Superior temporal gyrus (tissue), 1 donor: ENCODE data around the gene UBC.
"Not testable (repeated sequence)": the region's sequence is repeated elsewhere in the genome, so short reads cannot be mapped to it uniquely, and the experiment has no call there.

Experiments
- DNase-seq: peaks from one replicate; pipeline ENCODE4 v3.0.0-alpha.2; 2016; ENCODE audit errors: extremely low spot score

UBC gene

GRCh38 chr12:124915239-124916236 is 1.1 kb upstream of the UBC start:
- DNase-seq: peak; percentile 85

- peak; percentile 80 for DNase-seq
These were observed 717 bp downstream of the UBC start for GRCh38 chr12:124913474-124914391.

- DNase-seq: not testable (repeated sequence)
These were observed 1.7 kb downstream of the UBC start for GRCh38 chr12:124912529-124913287.

- not testable (repeated sequence) for DNase-seq
These were observed 2.9 kb downstream of the UBC start for GRCh38 chr12:124911521-124911920.

- no peak for DNase-seq
These were observed 3.6 kb downstream of the UBC start for GRCh38 chr12:124910561-124911478.

- no peak for DNase-seq
These were observed 4.5 kb downstream of the UBC start for GRCh38 chr12:124909831-124910560.

- DNase-seq: peak; percentile 99
These were observed 7.7 kb downstream of the UBC start for GRCh38 chr12:124906606-124907261.

GRCh38 chr12:124904306-124905098 is 9.9 kb downstream of the UBC start:
- DNase-seq: peak; percentile 89

GRCh38 chr12:124902916-124903315 is 11.5 kb downstream of the UBC start:
- no peak for DNase-seq

- no peak for DNase-seq
These were observed 13.4 kb downstream of the UBC start for GRCh38 chr12:124901003-124901402.

GRCh38 chr12:124900345-124900795 is 14.1 kb downstream of the UBC start:
- DNase-seq: not testable (repeated sequence)

- DNase-seq: no peak
These were observed 15.5 kb downstream of the UBC start for GRCh38 chr12:124898923-124899294.

- peak; percentile 74 for DNase-seq
These were observed 16.1 kb downstream of the UBC start for GRCh38 chr12:124898200-124898922.

- no peak for DNase-seq
These were observed 18.0 kb downstream of the UBC start for GRCh38 chr12:124896461-124896860.

GRCh38 chr12:124893792-124894516 is 20.5 kb downstream of the UBC start:
- no peak for DNase-seq

GRCh38 chr12:124888260-124888659 is 26.2 kb downstream of the UBC start:
- peak; percentile 17 for DNase-seq

GRCh38 chr12:124887766-124888165 is 26.7 kb downstream of the UBC start:
- not testable (repeated sequence) for DNase-seq
